HL-60 (cell line): ENCODE data around the gene PBX1.

Experiments used
- DNase-seq, 2 experiments: peaks; one replicate each; pipeline ENCODE4 v3.0.0-alpha.2; 2010 to 2020; ENCODE audit warnings: low read depth in 1 of 2, low spot score in 1 of 2
- H3K27ac ChIP-seq: fragments of 250-450 bp; sonication (Bioruptor Pico); replicated peaks from 2 replicates; pipeline ENCODE4 v1.5.1; 2020; ENCODE audit warnings: mild to moderate bottlenecking, moderate library complexity
- H3K27me3 ChIP-seq: fragments of 250-450 bp; sonication (Bioruptor Pico); 2 replicates; pipeline ENCODE4 v1.5.1; 2021; ENCODE audit warnings: mild to moderate bottlenecking, moderate library complexity; ENCODE audit not compliant: insufficient read depth, poor library complexity, severe bottlenecking
- H3K4me3 ChIP-seq: replicated peaks from 2 replicates; pipeline ENCODE4 v1.5.1; 2011; ENCODE audit warnings: mild to moderate bottlenecking, control low read depth, low read length; ENCODE audit not compliant: insufficient read depth
- CTCF ChIP-seq: IDR thresholded peaks from one replicate; pipeline ENCODE4 v1.5.1; 2011; ENCODE audit warnings: low read length, control low read depth, inconsistent platforms; ENCODE audit not compliant: insufficient read depth
- GABPA ChIP-seq: IDR thresholded peaks from 2 replicates; pipeline ENCODE4 v1.6.1; 2012; ENCODE audit warnings: low read depth
- POLR2AphosphoS5 ChIP-seq: IDR thresholded peaks from 2 replicates; pipeline ENCODE4 v1.6.1; 2012; ENCODE audit warnings: low read depth
- REST ChIP-seq: IDR thresholded peaks from 2 replicates; pipeline ENCODE4 v1.6.1; 2012; ENCODE audit warnings: low read depth; ENCODE audit not compliant: insufficient replicate concordance
- SPI1 ChIP-seq: IDR thresholded peaks from 2 replicates; pipeline ENCODE4 v1.6.1; 2012; ENCODE audit warnings: low read depth, mild to moderate bottlenecking, borderline replicate concordance

The PBX1 gene

GRCh38 chr1:164728719-164729118, 169.7 kb downstream of the PBX1 start:
- DNase-seq, result no peak
- TF ChIP-seq CTCF (no peak), SPI1 (no peak), GABPA (no peak), REST (no peak), POLR2AphosphoS5 (no peak)
- no peak overlapping the region for H3K4me3 ChIP-seq

GRCh38 chr1:164731161-164731876, 172.3 kb downstream of the PBX1 start:
- no peaks in the 10 kb centered on the region for H3K27me3 ChIP-seq
- H3K4me3 ChIP-seq, result no peak overlapping the region
- DNase-seq, result no peak
- no peak overlapping the region for H3K27ac ChIP-seq
- no peak for TF ChIP-seq POLR2AphosphoS5
- no peak for TF ChIP-seq REST
- no peak for TF ChIP-seq SPI1

More at GRCh38 chr1:164728719-164729118, 169.7 kb downstream of the PBX1 start:
- no peak overlapping the region for H3K27ac ChIP-seq
- no peaks in the 10 kb centered on the region for H3K27me3 ChIP-seq

GRCh38 chr1:164733070-164733469, 174.1 kb downstream of the PBX1 start:
- Histone ChIP-seq H3K27ac (no peak overlapping the region), H3K4me3 (no peak overlapping the region), H3K27me3 (no peaks in the 10 kb centered on the region)
- TF ChIP-seq REST (no peak), POLR2AphosphoS5 (no peak), CTCF (no peak), SPI1 (no peak), GABPA (no peak)
- DNase-seq, result no peak
